Measurements from ENCODE around the gene KRTAP16-1.

DNA sequence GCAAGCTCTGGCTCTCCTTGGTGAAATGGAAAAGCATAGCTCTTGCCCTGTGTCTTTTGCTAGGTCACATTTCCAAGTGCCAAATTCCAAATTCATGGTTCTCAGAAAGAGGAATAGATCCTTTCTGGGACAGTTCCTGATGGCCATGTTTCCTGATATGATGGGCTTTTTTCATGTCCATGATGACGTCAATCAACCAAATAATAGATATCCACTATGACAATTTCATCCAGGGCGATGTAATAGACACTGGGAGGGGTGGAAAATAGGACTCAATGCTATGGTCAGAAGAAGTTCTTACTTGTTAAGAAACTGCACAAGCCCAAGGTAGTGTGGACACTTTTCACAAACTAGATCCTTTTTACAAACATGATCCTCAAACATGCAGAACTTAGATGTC is 42.1 kb upstream of the KRTAP16-1 start:
- TF ChIP-seq, protein P1, sequence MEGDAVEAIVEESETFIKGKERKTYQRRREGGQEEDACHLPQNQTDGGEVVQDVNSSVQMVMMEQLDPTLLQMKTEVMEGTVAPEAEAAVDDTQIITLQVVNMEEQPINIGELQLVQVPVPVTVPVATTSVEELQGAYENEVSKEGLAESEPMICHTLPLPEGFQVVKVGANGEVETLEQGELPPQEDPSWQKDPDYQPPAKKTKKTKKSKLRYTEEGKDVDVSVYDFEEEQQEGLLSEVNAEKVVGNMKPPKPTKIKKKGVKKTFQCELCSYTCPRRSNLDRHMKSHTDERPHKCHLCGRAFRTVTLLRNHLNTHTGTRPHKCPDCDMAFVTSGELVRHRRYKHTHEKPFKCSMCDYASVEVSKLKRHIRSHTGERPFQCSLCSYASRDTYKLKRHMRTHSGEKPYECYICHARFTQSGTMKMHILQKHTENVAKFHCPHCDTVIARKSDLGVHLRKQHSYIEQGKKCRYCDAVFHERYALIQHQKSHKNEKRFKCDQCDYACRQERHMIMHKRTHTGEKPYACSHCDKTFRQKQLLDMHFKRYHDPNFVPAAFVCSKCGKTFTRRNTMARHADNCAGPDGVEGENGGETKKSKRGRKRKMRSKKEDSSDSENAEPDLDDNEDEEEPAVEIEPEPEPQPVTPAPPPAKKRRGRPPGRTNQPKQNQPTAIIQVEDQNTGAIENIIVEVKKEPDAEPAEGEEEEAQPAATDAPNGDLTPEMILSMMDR (IDR thresholded peaks at IDR 0.05) = no peak
- TF ChIP-seq EP300 (IDR thresholded peaks at IDR 0.05) = no peak

Data from ovary (tissue), 3 donors.